ENCODE measurements around the gene COL6A2. TPM values are rescaled to one million over a fixed set of nuclear protein-coding genes. Genes with fewer than 3 reads are reported as not detected.

Gene COL6A2
- total RNA-seq, 1 experiment from 2014 or later, result 87.0 TPM

GRCh38 chr21:46061950-46062349, 36.0 kb upstream of the COL6A2 start:
- no peaks in the 10 kb centered on the region for H3K4me1 ChIP-seq (ENCODE audit: control insufficient read depth in 1 of 2, insufficient read depth in 2 of 2, low read length in 2 of 2)
- H3K36me3 ChIP-seq (ENCODE audit: control insufficient read depth in 1 of 2, insufficient read depth in 2 of 2, low read length in 2 of 2), result no peaks in the 10 kb centered on the region
- H3K27ac ChIP-seq (ENCODE audit: low read depth, low read length), result no peak overlapping the region
- H3K4me2 ChIP-seq (ENCODE audit: low read length), result no peak overlapping the region
- peaks cover 6 to 13% of the 10 kb centered on the region in 2 experiments; a peak in 2 of 4 replicates for H3K9me3 ChIP-seq (ENCODE audit: control insufficient read depth in 1 of 2, insufficient read depth in 1 of 2, low read depth in 1 of 2, low read length in 2 of 2)
- H3K9ac ChIP-seq (ENCODE audit: low read length), result no peak overlapping the region
- no TSS peak for BruUV-seq (replicated peaks)
- DNase-seq (ENCODE audit: low read depth, low spot score) (no peak), ATAC-seq (no peak)
- no peak for TF ChIP-seq SRF (IDR thresholded peaks at IDR 0.05; ENCODE audit: low read depth)
- TF ChIP-seq SIN3A (IDR thresholded peaks at IDR 0.05; ENCODE audit: low read depth), result no peak
- TF ChIP-seq CBX3 (IDR thresholded peaks at IDR 0.05; ENCODE audit: low read depth), result no peak
- no peak for TF ChIP-seq CTCF (IDR thresholded peaks at IDR 0.05 in 2 of 3, conservative IDR thresholded peaks at IDR 0.05 in 1 of 3; ENCODE audit: borderline replicate concordance in 1 of 3, insufficient read depth in 1 of 3, low read depth in 2 of 3, low read length in 2 of 3)
- no peak for TF ChIP-seq ZBTB33 (IDR thresholded peaks at IDR 0.05; ENCODE audit: extremely low read depth, insufficient replicate concordance, low read length)
- TF ChIP-seq ATF3 (IDR thresholded peaks at IDR 0.05), result no peak
- TF ChIP-seq CEBPB (IDR thresholded peaks at IDR 0.05; ENCODE audit: low read depth), result no peak
- no peak for TF ChIP-seq EGR1 (IDR thresholded peaks at IDR 0.05; ENCODE audit: low read depth)
- TF ChIP-seq MAX (IDR thresholded peaks at IDR 0.05), result no peak
- TF ChIP-seq REST (IDR thresholded peaks at IDR 0.05; ENCODE audit: low read depth), result no peak
- intact Hi-C loops (cut with micrococcal nuclease), result no loop called here
- POLR2A ChIA-PET, result no interaction called here
- RAD21 ChIA-PET (ENCODE audit: low non-redundant PET in 1 of 2, low total read pairs in 2 of 2, uncharacterized antibody in 2 of 2, unreplicated experiment in 2 of 2), result no interaction called here
- H4K20me1 ChIP-seq (ENCODE audit: insufficient read depth), result no peaks in the 10 kb centered on the region
- no peaks in the 10 kb centered on the region for H3K9me2 ChIP-seq (ENCODE audit: insufficient read depth)
- H3K4me3 ChIP-seq (replicated peaks in 1 of 2; ENCODE audit: low read depth in 1 of 2, low read length in 2 of 2), result no peak overlapping the region
- CTCF ChIA-PET, result no interaction called here
- H3K27me3 ChIP-seq (ENCODE audit: insufficient read depth, low read length), result no peaks in the 10 kb centered on the region
- H2AFZ ChIP-seq (ENCODE audit: low read depth, low read length, poor library complexity, severe bottlenecking), result no peak overlapping the region
- H3K79me2 ChIP-seq (ENCODE audit: insufficient read depth, low read length), result no peaks in the 10 kb centered on the region

All from HCT116 (cell line).